GM21367 (cell line): ENCODE results near the gene ARHGAP45.
A peak's percentile ranks its signal among the peaks of the same experiment; 100 is the strongest.

Experiments used
- ATAC-seq: cut with Tn5 transposase; IDR thresholded peaks from one replicate; pipeline ENCODE4 v1.9.1; 2021; ENCODE audit not compliant: unreplicated experiment

The ARHGAP45 gene

DNA sequence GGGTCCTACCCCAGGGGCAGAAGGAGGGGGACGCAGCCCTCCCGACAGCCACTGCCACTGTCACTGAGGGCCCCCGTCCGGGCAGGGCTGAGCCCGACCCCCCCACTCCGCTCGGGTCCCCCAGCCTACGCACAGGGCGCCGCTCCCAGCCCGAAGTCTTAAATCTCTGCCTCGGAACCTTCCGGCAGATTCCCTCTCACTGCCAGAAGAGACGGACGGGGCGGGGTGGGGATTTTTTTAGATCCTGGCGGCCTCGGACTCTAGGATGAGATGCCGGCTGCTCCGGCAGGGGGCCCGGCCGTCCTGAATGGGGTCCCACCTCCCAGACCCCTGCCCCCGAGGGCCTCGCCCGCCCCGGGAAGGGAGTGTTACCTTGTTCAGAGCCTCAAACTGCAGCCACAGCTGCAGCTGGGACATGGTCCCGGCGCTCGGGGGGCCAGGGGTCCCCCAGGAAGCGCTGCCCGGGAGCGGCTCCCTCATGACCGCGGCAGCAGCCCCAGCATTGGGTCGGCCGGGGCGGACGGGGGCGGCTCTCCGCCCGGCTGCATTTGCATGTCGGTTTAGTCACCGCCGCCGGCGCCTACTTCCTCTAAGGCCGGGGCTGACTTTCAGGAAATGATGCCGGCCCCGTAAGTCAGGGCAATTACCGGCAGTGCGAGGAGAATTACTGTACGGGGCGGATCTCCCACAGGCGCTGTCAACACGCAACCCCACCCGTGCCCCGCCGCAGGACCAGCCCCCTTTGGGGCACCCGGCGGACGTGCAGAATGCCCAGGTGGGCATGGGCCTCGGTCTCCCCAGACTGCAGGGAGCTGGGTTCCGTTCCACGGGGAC is 65.0 kb downstream of the ARHGAP45 start:
- peak; percentile 34 for ATAC-seq

DNA sequence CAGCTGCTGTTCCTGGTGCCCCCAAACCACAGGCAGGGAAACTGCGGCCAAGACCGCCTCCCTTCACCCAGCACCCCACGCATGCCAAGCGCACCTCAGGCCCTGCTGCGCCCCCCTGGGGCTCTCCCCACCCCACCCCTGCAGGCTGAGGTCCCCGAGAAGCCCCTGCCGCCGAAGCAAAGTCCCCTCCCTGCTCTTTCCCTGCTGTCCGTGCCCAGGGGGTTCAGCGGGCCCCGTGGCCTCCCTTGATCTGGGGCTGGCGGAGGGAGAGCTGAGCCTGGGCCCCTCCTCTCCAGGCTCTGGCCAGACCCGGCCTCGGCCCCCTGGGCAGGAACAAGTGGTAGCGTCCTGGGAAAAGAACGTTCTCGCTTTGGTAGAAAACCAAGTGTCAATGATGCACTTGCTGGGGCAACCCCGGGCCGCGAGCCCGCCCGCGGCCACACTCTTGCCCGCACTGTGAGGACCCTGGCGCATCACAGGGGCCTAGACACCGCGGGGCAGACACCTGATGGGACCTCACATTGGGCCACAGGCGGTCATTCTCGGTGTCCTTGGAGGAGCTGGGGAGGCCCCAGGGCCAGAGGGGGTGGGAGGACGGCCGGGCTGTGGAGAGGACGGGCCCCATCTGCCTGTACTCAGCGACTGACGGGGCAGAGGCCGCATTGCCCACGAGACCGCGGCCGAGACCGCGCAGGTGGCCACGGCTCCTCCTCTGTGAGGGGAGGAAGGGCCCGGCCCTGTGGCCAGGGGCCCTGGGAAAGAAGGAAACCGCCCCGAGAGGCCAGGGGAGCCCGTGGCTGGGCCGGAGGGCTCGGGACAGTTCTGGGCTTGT is 65.8 kb downstream of the ARHGAP45 start:
- ATAC-seq: no peak

DNA sequence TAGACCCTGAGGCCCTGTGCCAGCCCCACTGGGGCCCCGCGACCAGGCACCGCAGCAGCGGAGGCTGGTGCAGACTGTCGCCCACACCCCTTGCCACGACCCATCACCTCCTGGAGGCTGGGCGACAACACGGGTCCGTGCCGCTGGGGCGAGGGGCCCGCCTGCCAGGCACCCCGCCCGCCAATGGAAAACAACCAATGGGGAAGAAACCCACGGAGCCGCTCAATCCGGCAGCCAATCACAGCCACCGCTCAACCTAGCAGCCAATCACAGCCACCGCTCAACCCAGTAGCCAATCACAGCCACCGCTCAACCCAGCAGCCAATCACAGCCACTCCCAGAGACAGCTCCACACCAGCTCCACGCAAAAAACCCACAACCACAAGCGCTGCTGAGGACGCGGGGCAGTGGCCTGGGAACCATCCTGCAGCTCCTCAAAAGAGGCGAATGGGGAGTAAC is 66.5 kb downstream of the ARHGAP45 start:
- no peak for ATAC-seq

DNA sequence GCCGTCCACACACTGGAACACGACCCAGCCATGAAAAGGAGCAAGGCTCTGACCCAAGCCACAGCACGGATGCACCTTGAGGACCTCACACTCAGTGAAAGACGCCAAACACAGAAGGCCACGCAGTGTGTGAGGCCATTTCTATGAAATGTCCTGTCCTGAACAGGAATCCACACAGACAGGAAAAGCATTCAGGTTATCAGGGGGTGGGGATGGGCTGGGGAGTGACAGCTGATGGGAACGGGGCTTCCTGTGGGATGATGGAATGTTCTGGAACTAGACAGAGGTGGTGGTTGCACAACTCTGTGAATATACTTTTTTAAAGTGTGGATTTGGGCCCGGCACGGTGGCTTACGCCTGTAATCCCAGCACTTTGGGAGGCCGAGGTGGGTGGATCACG is 67.5 kb downstream of the ARHGAP45 start:
- no peak for ATAC-seq

DNA sequence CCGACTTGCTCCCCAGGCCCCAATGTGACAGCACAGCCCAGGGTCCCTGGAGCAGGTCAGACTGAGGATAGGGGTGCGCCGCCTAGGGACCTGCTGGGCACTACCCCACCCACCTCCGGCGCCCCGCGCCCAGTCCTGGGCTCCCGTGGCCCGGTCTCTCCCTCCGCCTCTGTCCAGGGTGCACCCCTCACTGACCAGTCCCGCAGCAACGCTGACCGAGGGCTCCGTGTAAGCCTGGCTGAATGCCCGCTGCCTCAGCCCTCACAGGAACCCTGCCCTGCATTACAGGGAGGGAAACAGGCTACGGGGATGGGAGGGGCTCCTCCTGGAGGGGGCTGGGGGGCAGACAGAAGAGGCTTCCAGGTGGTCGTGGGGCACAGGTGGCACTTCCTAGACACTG is 68.5 kb downstream of the ARHGAP45 start:
- ATAC-seq: no peak

DNA sequence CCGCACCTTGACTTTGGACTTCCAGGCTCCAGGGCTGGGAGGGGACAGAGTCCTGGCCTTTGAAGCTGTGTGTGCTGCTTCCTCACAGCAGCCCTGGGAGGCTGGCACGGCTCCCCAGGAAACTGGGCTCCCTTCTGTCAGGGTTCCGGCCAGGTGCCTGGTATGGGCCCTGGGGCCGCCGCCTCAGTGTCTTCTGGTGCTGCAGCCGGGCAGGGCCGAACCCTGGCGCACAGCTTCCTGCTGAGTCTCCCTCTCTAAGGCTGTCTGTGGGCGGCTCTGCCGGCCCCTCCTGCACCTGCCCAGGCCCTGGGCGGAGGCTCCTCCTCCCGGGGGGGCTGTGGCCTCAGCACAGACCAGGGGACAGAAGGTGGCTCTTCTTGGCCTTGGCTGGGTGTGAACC is 69.2 kb downstream of the ARHGAP45 start:
- no peak for ATAC-seq
